ENCODE results near the gene ATG9B. TPM values are rescaled to one million over a fixed set of nuclear protein-coding genes. Genes with fewer than 3 reads are reported as not detected.
A peak's percentile ranks its signal among the peaks of the same experiment; 100 is the strongest.
"Not testable (repeated sequence)": the region's sequence is repeated elsewhere in the genome, so short reads cannot be mapped to it uniquely, and the experiment has no call there.

The ATG9B gene
- polyA plus RNA-seq, 3 donors from 2014 or later: 1.9 to 5.7 TPM; not detected in 1

GRCh38 chr7:151026771-151027727 is 2.8 kb upstream of the ATG9B start:
- peak overlapping the region; percentile 97 to 99 (median 98) for H3K27ac Mint-ChIP-seq
- peak overlapping the region; percentile 94 to 97 (median 95) for H3K4me3 Mint-ChIP-seq
- not testable (repeated sequence) for DNase-seq, H3K9me3 Mint-ChIP-seq, H3K36me3 Mint-ChIP-seq
- H3K4me1 Mint-ChIP-seq: peaks cover 22 to 23% of the 10 kb centered on the region in 2 donors
- H3K27me3 Mint-ChIP-seq (ENCODE audit: low read depth in 3 of 3): peaks cover 8 to 12% (median 10%) of the 10 kb centered on the region in 3 donors

GRCh38 chr7:151025924-151026671 is 1.8 kb upstream of the ATG9B start:
- no peak for DNase-seq
- Mint-ChIP-seq H3K4me3 (peak overlapping the region in 1 of 5 donors; percentile 13), H3K4me1 (peaks cover 22 to 23% of the 10 kb centered on the region in 2 donors), H3K9me3 (no peaks in the 10 kb centered on the region), H3K27ac (peak overlapping the region in 5 of 6 donors; percentile 22 to 99 (median 98)), H3K27me3 (ENCODE audit: low read depth in 3 of 3) (peaks cover 10 to 11% (median 10%) of the 10 kb centered on the region in 3 donors), H3K36me3 (peaks cover 2 to 6% (median 3%) of the 10 kb centered on the region in 3 donors)

DNA sequence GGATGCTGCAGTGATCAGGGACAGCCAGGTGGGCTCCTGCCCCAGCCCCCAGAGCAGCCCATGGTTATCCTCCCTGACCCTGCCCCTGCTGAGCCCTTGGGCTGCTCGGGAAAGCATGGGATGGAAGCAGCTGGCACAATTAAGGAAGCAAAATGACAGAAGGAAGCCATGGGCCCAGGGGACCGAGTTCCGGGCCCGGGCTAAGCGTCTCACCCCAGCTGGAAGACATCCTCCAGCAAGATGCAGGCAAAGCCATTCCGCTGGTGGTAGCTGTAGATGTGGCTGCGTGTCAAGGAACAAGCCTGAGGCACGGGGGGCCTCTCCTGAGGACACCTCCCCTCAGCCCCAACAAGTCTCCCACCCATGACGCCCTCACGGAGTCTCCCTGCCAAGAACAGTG is 1.1 kb downstream of the ATG9B start:
- peaks cover 19 to 24% of the 10 kb centered on the region in 2 donors for H3K4me1 Mint-ChIP-seq
- H3K27me3 Mint-ChIP-seq (ENCODE audit: low read depth in 3 of 3): peaks cover 10 to 18% (median 17%) of the 10 kb centered on the region in 3 donors
- no peak for DNase-seq
- no peaks in the 10 kb centered on the region for H3K9me3 Mint-ChIP-seq
- no peaks in the 10 kb centered on the region for H3K36me3 Mint-ChIP-seq
- no peak overlapping the region for H3K4me3 Mint-ChIP-seq
- no peak overlapping the region for H3K27ac Mint-ChIP-seq

- peaks cover 11 to 21% (median 18%) of the 10 kb centered on the region in 3 donors for H3K27me3 Mint-ChIP-seq (ENCODE audit: low read depth in 3 of 3)
- H3K9me3 Mint-ChIP-seq: no peaks in the 10 kb centered on the region
- peak overlapping the region in 1 of 6 donors; percentile 34 for H3K27ac Mint-ChIP-seq
Observed at GRCh38 chr7:151020231-151020630, 4.1 kb downstream of the ATG9B start.

DNA sequence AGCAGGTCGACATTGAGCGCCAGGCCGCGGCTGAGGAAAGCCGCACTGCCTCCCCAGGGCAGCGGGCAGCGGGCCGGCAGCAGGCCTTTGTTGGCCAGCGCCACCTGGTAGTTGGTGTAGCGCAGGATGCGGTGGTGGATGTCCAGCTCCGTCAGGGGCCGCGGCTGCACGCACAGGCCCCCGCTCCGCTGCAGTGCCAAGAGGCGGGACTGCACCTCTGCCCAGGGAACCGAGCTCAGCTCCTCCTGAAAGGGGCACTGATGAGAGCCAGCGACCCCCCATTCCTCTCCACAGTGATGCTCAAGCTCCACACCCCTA is 5.2 kb downstream of the ATG9B start:
- H3K27ac Mint-ChIP-seq: peak overlapping the region in 1 of 6 donors; percentile 5
- H3K4me1 Mint-ChIP-seq: peaks cover 35 to 42% of the 10 kb centered on the region in 2 donors
- H3K9me3 Mint-ChIP-seq: no peaks in the 10 kb centered on the region

More at GRCh38 chr7:151020231-151020630, 4.1 kb downstream of the ATG9B start:
- H3K4me1 Mint-ChIP-seq: peaks cover 23 to 30% of the 10 kb centered on the region in 2 donors
- no peak for DNase-seq
- no peaks in the 10 kb centered on the region for H3K36me3 Mint-ChIP-seq
- peak overlapping the region in 1 of 5 donors; percentile 13 for H3K4me3 Mint-ChIP-seq

GRCh38 chr7:151018421-151019129 is 5.7 kb downstream of the ATG9B start:
- H3K9me3 Mint-ChIP-seq: peaks cover 0 to 1% (median 0%) of the 10 kb centered on the region in 6 donors
- peak in 2 of 3 donors; percentile 50 to 52 for DNase-seq
- peaks cover 23 to 33% (median 27%) of the 10 kb centered on the region in 3 donors for H3K27me3 Mint-ChIP-seq (ENCODE audit: low read depth in 3 of 3)
- H3K27ac Mint-ChIP-seq: peak overlapping the region in 5 of 6 donors; percentile 39 to 86 (median 82)
- peaks cover 40 to 47% of the 10 kb centered on the region in 2 donors for H3K4me1 Mint-ChIP-seq
- H3K36me3 Mint-ChIP-seq: no peaks in the 10 kb centered on the region
- peak overlapping the region; percentile 74 to 85 (median 84) for H3K4me3 Mint-ChIP-seq

More for the DNA sequence above, 5.2 kb downstream of the ATG9B start:
- DNase-seq: no peak
- H3K27me3 Mint-ChIP-seq (ENCODE audit: low read depth in 3 of 3): peaks cover 17 to 28% (median 23%) of the 10 kb centered on the region in 3 donors
- peak overlapping the region; percentile 74 to 84 (median 76) for H3K4me3 Mint-ChIP-seq
- no peaks in the 10 kb centered on the region for H3K36me3 Mint-ChIP-seq

GRCh38 chr7:151017953-151018420 is 6.3 kb downstream of the ATG9B start:
- Mint-ChIP-seq H3K36me3 (no peaks in the 10 kb centered on the region), H3K27ac (peak overlapping the region in 5 of 6 donors; percentile 39 to 86 (median 82)), H3K9me3 (peaks cover 0 to 2% (median 0%) of the 10 kb centered on the region in 6 donors), H3K4me1 (peaks cover 43 to 49% of the 10 kb centered on the region in 2 donors), H3K4me3 (peak overlapping the region; percentile 71 to 85 (median 84)), H3K27me3 (ENCODE audit: low read depth in 3 of 3) (peaks cover 27 to 36% (median 28%) of the 10 kb centered on the region in 3 donors)
- DNase-seq: peak; percentile 74 to 76 (median 76)

DNA sequence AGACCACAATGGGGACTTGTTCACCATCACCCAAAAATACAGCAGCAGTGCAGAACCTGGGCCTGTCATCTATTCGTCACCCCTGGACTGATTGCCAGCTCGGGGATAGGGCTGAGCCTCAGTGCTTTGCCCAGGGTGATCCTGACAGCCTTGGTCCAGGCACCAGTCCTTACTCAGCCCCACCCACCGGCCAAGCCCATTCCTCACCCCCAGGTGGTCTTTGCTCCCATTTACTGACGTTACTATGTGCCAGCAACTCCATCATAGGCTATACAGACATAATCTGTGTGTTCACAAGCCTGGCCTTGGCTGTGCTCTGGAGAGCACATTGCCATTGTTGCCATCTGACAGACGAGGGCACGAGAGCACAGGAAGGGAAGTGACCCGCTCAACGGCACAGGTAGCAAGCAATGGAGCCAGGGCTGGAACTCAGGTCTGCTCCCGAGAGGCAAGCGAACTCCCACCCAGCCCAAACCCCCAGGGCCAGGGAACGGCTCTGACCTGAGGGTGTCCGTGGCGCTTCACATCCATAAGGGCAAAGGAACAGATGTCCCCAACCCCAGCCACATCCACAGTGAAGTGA is 6.8 kb downstream of the ATG9B start:
- Mint-ChIP-seq H3K27me3 (ENCODE audit: low read depth in 3 of 3) (peaks cover 30 to 36% (median 33%) of the 10 kb centered on the region in 3 donors), H3K4me3 (peak overlapping the region; percentile 71 to 85 (median 84)), H3K27ac (peak overlapping the region in 5 of 6 donors; percentile 39 to 86 (median 82)), H3K4me1 (peaks cover 49 to 54% of the 10 kb centered on the region in 2 donors), H3K36me3 (no peaks in the 10 kb centered on the region), H3K9me3 (peaks cover 0 to 2% (median 0%) of the 10 kb centered on the region in 6 donors)
- no peak for DNase-seq

- Mint-ChIP-seq H3K4me1 (peaks cover 54 to 60% of the 10 kb centered on the region in 2 donors), H3K4me3 (peak overlapping the region in 1 of 5 donors; percentile 84), H3K36me3 (no peaks in the 10 kb centered on the region), H3K9me3 (peaks cover 0 to 2% (median 0%) of the 10 kb centered on the region in 6 donors), H3K27me3 (ENCODE audit: low read depth in 3 of 3) (peaks cover 30 to 38% (median 34%) of the 10 kb centered on the region in 3 donors), H3K27ac (peak overlapping the region in 5 of 6 donors; percentile 11 to 96 (median 53))
- no peak for DNase-seq
Observed at GRCh38 chr7:151016942-151017341, 7.4 kb downstream of the ATG9B start.

DNA sequence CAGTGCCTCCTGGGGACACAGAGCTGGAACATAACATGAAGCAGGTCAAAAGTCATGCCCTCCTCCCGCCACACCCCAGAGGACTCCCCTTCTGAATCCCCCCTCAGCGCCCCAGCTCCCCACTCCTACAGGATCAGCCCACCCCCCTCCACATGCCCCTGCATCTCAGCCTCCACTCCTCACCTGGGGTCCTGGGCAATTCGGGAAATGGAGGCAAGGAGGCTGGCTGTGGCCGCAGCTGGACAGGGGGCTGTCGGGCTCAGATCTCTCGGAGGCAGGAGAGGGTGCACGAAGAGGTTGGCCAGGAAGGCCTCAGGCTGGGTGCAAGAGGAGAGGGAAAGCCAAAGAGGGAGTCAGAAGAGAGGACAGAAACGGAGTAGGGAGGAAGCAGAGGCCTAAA is 7.8 kb downstream of the ATG9B start:
- H3K27me3 Mint-ChIP-seq (ENCODE audit: low read depth in 3 of 3): peaks cover 30 to 39% (median 33%) of the 10 kb centered on the region in 3 donors
- H3K27ac Mint-ChIP-seq: peak overlapping the region in 4 of 6 donors; percentile 63 to 96 (median 76)
- H3K9me3 Mint-ChIP-seq: peaks cover 0 to 2% (median 0%) of the 10 kb centered on the region in 6 donors
- DNase-seq: no peak
- H3K4me3 Mint-ChIP-seq: no peak overlapping the region
- no peaks in the 10 kb centered on the region for H3K36me3 Mint-ChIP-seq
- H3K4me1 Mint-ChIP-seq: peaks cover 58 to 64% of the 10 kb centered on the region in 2 donors

DNA sequence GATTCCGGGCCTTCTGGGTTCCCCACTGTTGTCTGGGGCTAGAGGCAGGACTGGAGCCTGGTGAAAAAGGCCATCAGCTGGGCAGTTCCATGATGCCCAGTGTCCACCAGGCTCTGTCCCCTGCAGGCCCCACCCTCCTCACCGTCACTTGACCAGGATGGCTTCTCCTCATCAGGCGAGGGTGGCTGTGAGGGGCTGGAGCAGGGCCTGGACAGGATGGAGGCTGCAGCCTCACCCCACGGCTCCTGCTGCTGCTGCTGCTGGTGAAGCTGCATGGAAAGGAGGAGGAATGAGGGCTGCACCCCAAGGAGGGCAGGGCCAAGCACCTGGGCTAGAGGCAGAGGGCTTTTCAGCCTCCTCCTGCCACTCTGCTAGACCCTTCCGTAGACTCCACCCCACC is 8.3 kb downstream of the ATG9B start:
- peak overlapping the region in 4 of 6 donors; percentile 63 to 99 (median 84) for H3K27ac Mint-ChIP-seq
- no peak overlapping the region for H3K4me3 Mint-ChIP-seq
- H3K27me3 Mint-ChIP-seq (ENCODE audit: low read depth in 3 of 3): peaks cover 30 to 42% (median 33%) of the 10 kb centered on the region in 3 donors
- H3K9me3 Mint-ChIP-seq: peaks cover 0 to 2% (median 0%) of the 10 kb centered on the region in 6 donors
- DNase-seq: no peak
- peaks cover 62 to 69% of the 10 kb centered on the region in 2 donors for H3K4me1 Mint-ChIP-seq
- H3K36me3 Mint-ChIP-seq: no peaks in the 10 kb centered on the region

- DNase-seq: no peak
- Mint-ChIP-seq H3K27me3 (ENCODE audit: low read depth in 3 of 3) (peaks cover 30 to 43% (median 36%) of the 10 kb centered on the region in 3 donors), H3K4me3 (peak overlapping the region; percentile 62 to 92 (median 86)), H3K36me3 (no peaks in the 10 kb centered on the region), H3K27ac (peak overlapping the region in 5 of 6 donors; percentile 77 to 99 (median 96)), H3K4me1 (peaks cover 72 to 79% of the 10 kb centered on the region in 2 donors), H3K9me3 (peaks cover 0 to 2% (median 0%) of the 10 kb centered on the region in 6 donors)
Observed at GRCh38 chr7:151014950-151015349, 9.3 kb downstream of the ATG9B start.

Measured in immature natural killer cell (primary cell).